ENCODE measurements around the gene SERPINB13. TPM values are rescaled to one million over a fixed set of nuclear protein-coding genes. Genes with fewer than 3 reads are reported as not detected.

Gene SERPINB13
- total and polyA plus RNA-seq, 2 donors (not counting 1 experiment from before 2014, with no cell fraction given) = not detected

DNA sequence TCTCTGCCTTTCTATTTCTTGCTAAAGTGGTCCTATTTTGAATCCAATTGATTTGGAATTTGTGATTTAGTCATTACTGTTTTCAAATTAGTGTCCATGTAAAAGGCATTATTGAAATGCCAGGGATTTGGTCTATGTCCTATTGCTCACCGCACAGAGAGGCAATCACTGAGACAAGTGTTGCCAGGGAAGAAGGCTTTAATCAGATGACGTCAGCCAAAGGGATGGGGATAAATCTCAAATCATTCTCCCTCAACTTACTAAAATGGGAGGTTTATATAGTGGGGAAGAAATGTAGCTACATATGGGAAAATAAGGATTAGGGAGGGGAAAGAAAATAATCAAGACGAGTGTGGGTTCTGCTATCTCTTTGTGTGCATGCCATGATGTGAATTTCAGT is 35.4 kb upstream of the SERPINB13 start:
- Histone ChIP-seq H3K4me3 (ENCODE audit: control extremely low read depth in 1 of 5, extremely low read depth in 1 of 5, insufficient read depth in 1 of 5, low read depth in 2 of 5, low read length in 4 of 5) (no peak overlapping the region), H3K27ac (ENCODE audit: low read length in 2 of 2) (no peak overlapping the region), H3K9me3 (ENCODE audit: control extremely low read depth in 1 of 3, control insufficient read depth in 2 of 3, insufficient read depth in 1 of 3, low read length in 2 of 3) (no peaks in the 10 kb centered on the region), H3K4me1 (ENCODE audit: control insufficient read depth in 2 of 2, insufficient read depth in 2 of 2, low read length in 2 of 2) (no peaks in the 10 kb centered on the region), H3K27me3 (replicated peaks in 1 of 4; ENCODE audit: control extremely low read depth in 1 of 4, control insufficient read depth in 3 of 4, insufficient read depth in 4 of 4, low read length in 3 of 4) (peaks cover 0 to 3% (median 0%) of the 10 kb centered on the region in 4 experiments), H3K36me3 (replicated peaks in 1 of 2; ENCODE audit: control extremely low read depth in 1 of 2, control insufficient read depth in 1 of 2, extremely low read depth in 1 of 2, insufficient read depth in 2 of 2, low read length in 1 of 2) (no peaks in the 10 kb centered on the region), H3K4me2 (replicated peaks; ENCODE audit: low read depth, low read length, poor library complexity, severe bottlenecking) (no peak overlapping the region), H4K20me1 (ENCODE audit: control insufficient read depth, insufficient read depth, low read length, poor library complexity, severe bottlenecking) (no peaks in the 10 kb centered on the region), H3K9ac (ENCODE audit: low read length) (no peak overlapping the region), H2AFZ (ENCODE audit: insufficient read depth, low read depth, low read length, poor library complexity, severe bottlenecking) (no peak overlapping the region), H3K79me2 (ENCODE audit: control insufficient read depth, insufficient read depth, low read length) (no peaks in the 10 kb centered on the region)
- intact Hi-C loops (cut with micrococcal nuclease) = no loop called here
- H3K9me3 Mint-ChIP-seq (ENCODE audit: insufficient read depth) = no peaks in the 10 kb centered on the region
- no peak for TF ChIP-seq EZH2 (IDR thresholded peaks at IDR 0.05; ENCODE audit: borderline replicate concordance, insufficient read depth, low read depth, low read length, poor library complexity, severe bottlenecking)
- TF ChIP-seq, protein P1, sequence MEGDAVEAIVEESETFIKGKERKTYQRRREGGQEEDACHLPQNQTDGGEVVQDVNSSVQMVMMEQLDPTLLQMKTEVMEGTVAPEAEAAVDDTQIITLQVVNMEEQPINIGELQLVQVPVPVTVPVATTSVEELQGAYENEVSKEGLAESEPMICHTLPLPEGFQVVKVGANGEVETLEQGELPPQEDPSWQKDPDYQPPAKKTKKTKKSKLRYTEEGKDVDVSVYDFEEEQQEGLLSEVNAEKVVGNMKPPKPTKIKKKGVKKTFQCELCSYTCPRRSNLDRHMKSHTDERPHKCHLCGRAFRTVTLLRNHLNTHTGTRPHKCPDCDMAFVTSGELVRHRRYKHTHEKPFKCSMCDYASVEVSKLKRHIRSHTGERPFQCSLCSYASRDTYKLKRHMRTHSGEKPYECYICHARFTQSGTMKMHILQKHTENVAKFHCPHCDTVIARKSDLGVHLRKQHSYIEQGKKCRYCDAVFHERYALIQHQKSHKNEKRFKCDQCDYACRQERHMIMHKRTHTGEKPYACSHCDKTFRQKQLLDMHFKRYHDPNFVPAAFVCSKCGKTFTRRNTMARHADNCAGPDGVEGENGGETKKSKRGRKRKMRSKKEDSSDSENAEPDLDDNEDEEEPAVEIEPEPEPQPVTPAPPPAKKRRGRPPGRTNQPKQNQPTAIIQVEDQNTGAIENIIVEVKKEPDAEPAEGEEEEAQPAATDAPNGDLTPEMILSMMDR (IDR thresholded peaks at IDR 0.05) = no peak
- no peaks in the 10 kb centered on the region for H3K4me1 Mint-ChIP-seq
- peaks cover 14% of the 10 kb centered on the region for H3K27me3 Mint-ChIP-seq
- POLR2A ChIA-PET = no interaction called here
- ATAC-seq (ENCODE audit: low read depth) (no peak), DNase-seq (no peak)
- H3K27ac Mint-ChIP-seq = no peak overlapping the region
- H3K4me3 Mint-ChIP-seq = no peak overlapping the region
- CTCF ChIA-PET = no interaction called here
- 92% methylated on average over 2 of the region's 3 CpGs for WGBS (ENCODE audit: insufficient coverage)

GRCh38 chr18:63552581-63552980 is 34.6 kb upstream of the SERPINB13 start:
- Histone ChIP-seq H2AFZ (ENCODE audit: insufficient read depth, low read depth, low read length, poor library complexity, severe bottlenecking) (no peak overlapping the region), H3K4me1 (ENCODE audit: control insufficient read depth in 2 of 2, insufficient read depth in 2 of 2, low read length in 2 of 2) (no peaks in the 10 kb centered on the region), H3K9ac (ENCODE audit: low read length) (no peak overlapping the region), H3K4me3 (ENCODE audit: control extremely low read depth in 1 of 5, extremely low read depth in 1 of 5, insufficient read depth in 1 of 5, low read depth in 2 of 5, low read length in 4 of 5) (no peak overlapping the region), H3K9me3 (ENCODE audit: control extremely low read depth in 1 of 3, control insufficient read depth in 2 of 3, insufficient read depth in 1 of 3, low read length in 2 of 3) (no peaks in the 10 kb centered on the region), H3K27ac (ENCODE audit: low read length in 2 of 2) (no peak overlapping the region), H3K27me3 (replicated peaks in 1 of 4; ENCODE audit: control extremely low read depth in 1 of 4, control insufficient read depth in 3 of 4, insufficient read depth in 4 of 4, low read length in 3 of 4) (peaks cover 0 to 5% (median 0%) of the 10 kb centered on the region in 4 experiments), H3K79me2 (ENCODE audit: control insufficient read depth, insufficient read depth, low read length) (no peaks in the 10 kb centered on the region), H4K20me1 (ENCODE audit: control insufficient read depth, insufficient read depth, low read length, poor library complexity, severe bottlenecking) (no peaks in the 10 kb centered on the region), H3K4me2 (replicated peaks; ENCODE audit: low read depth, low read length, poor library complexity, severe bottlenecking) (no peak overlapping the region), H3K36me3 (replicated peaks in 1 of 2; ENCODE audit: control extremely low read depth in 1 of 2, control insufficient read depth in 1 of 2, extremely low read depth in 1 of 2, insufficient read depth in 2 of 2, low read length in 1 of 2) (no peaks in the 10 kb centered on the region)
- intact Hi-C loops (cut with micrococcal nuclease) = no loop called here
- ChIA-PET POLR2A (no interaction called here), CTCF (no interaction called here)
- no peak for ATAC-seq (ENCODE audit: low read depth)
- Mint-ChIP-seq H3K9me3 (ENCODE audit: insufficient read depth) (no peaks in the 10 kb centered on the region), H3K4me1 (no peaks in the 10 kb centered on the region), H3K27ac (no peak overlapping the region), H3K4me3 (no peak overlapping the region), H3K27me3 (peaks cover 11% of the 10 kb centered on the region)
- TF ChIP-seq, protein P1 (IDR thresholded peaks at IDR 0.05) = no peak
- TF ChIP-seq EZH2 (IDR thresholded peaks at IDR 0.05; ENCODE audit: borderline replicate concordance, insufficient read depth, low read depth, low read length, poor library complexity, severe bottlenecking) = no peak
- WGBS (ENCODE audit: insufficient coverage) = no CpG with 5 or more reads among the region's 2 CpGs
- DNase-seq = no peak
